SW 1271 (cell line): Measurements from ENCODE around the gene PIEZO1.
A peak's percentile ranks its signal among the peaks of the same experiment; 100 is the strongest.

ENCODE experiments used
- DNase-seq, 2 experiments: peaks; one replicate each; lab custom pipeline; 2025; lab: John Stamatoyannopoulos, UW

The PIEZO1 gene

GRCh38 chr16:88721815-88722755, 62.9 kb downstream of the PIEZO1 start:
- DNase-seq, result no peak

- DNase-seq, result no peak
Measured at GRCh38 chr16:88721236-88721635, 63.8 kb downstream of the PIEZO1 start.

GRCh38 chr16:88720396-88720970, 64.5 kb downstream of the PIEZO1 start:
- DNase-seq, result no peak

- no peak for DNase-seq
Measured at GRCh38 chr16:88719933-88720296, 65.1 kb downstream of the PIEZO1 start.

GRCh38 chr16:88719267-88719932, 65.6 kb downstream of the PIEZO1 start:
- DNase-seq, result no peak

GRCh38 chr16:88718178-88718577, 66.8 kb downstream of the PIEZO1 start:
- DNase-seq, result no peak

GRCh38 chr16:88716601-88717001, 68.4 kb downstream of the PIEZO1 start:
- no peak for DNase-seq

- DNase-seq, result no peak
Measured at GRCh38 chr16:88716201-88716600, 68.8 kb downstream of the PIEZO1 start.

- DNase-seq, result no peak
Measured at GRCh38 chr16:88715312-88716190, 69.5 kb downstream of the PIEZO1 start.

- DNase-seq, result no peak
Measured at GRCh38 chr16:88714420-88715302, 70.4 kb downstream of the PIEZO1 start.

- DNase-seq, result no peak
Measured at GRCh38 chr16:88713568-88714419, 71.2 kb downstream of the PIEZO1 start.

GRCh38 chr16:88713054-88713453, 72.0 kb downstream of the PIEZO1 start:
- no peak for DNase-seq

- DNase-seq, result no peak
Measured at GRCh38 chr16:88712362-88712979, 72.5 kb downstream of the PIEZO1 start.

- DNase-seq, result no peak
Measured at GRCh38 chr16:88711750-88712340, 73.2 kb downstream of the PIEZO1 start.

- no peak for DNase-seq
Measured at GRCh38 chr16:88710556-88710955, 74.5 kb downstream of the PIEZO1 start.

GRCh38 chr16:88706965-88707826, 77.8 kb downstream of the PIEZO1 start:
- DNase-seq, result no peak

- DNase-seq, result peak; percentile 56 to 78
Measured at GRCh38 chr16:88706229-88706964, 78.6 kb downstream of the PIEZO1 start, which contains the start of the genes CTU2 and RNF166. Gene CTU2 (plus strand): TSS chr16:88706503. CDS start chr16:88706531, 28 bp downstream. Gene RNF166 (minus strand): TSS chr16:88706408. CDS start chr16:88706325, 83 bp downstream.
